ENCODE results near the gene CRYGN. TPM values are rescaled to one million over a fixed set of nuclear protein-coding genes. Genes with fewer than 3 reads are reported as not detected.

Gene CRYGN
- total and polyA plus RNA-seq, 2 experiments from 2014 or later: 0.59 to 1.5 TPM

- TF ChIP-seq CTCF (conservative IDR thresholded peaks at IDR 0.05; ENCODE audit: low read depth in 2 of 2): no peak
- no peak for TF ChIP-seq STAT1 (IDR thresholded peaks at IDR 0.05; ENCODE audit: unreplicated experiment)
- no peak for TF ChIP-seq NANOG (IDR thresholded peaks at IDR 0.05; ENCODE audit: borderline replicate concordance)
- TF ChIP-seq ZNF114 (CRISPR knock-in tag; IDR thresholded peaks at IDR 0.05): no peak
- TF ChIP-seq ZNF331 (CRISPR knock-in tag; IDR thresholded peaks at IDR 0.05; ENCODE audit: low read depth): no peak
Measured at GRCh38 chr7:151386301-151387160, 53.4 kb downstream of the CRYGN start (continued).

- H3K4me3 ChIP-seq: no peak overlapping the region
- peaks cover 12% of the 10 kb centered on the region; the same call in 1 of the 2 replicates for H3F3A ChIP-seq (replicated peaks; ENCODE audit: low read depth)
- H3K27ac Mint-ChIP-seq: no peak overlapping the region
- peaks cover 22% of the 10 kb centered on the region for H3K27me3 Mint-ChIP-seq (ENCODE audit: insufficient read depth, low read depth, poor library complexity)
- ATAC-seq (no peak), DNase-seq (ENCODE audit: low spot score) (no peak)
- H3K4me2 ChIP-seq: no peak overlapping the region
- no peaks in the 10 kb centered on the region; the same call in 1 of the 2 replicates for H3K36me3 ChIP-seq (ENCODE audit: insufficient read depth)
- no peaks in the 10 kb centered on the region for H3K9me2 ChIP-seq (ENCODE audit: insufficient read depth)
- H3K4me1 Mint-ChIP-seq: peaks cover 16% of the 10 kb centered on the region
- H2AFZ ChIP-seq: no peak overlapping the region
- H3K79me2 ChIP-seq (replicated peaks; ENCODE audit: insufficient read depth): no peaks in the 10 kb centered on the region
- no peak overlapping the region for H3K27ac ChIP-seq (ENCODE audit: low read depth)
- H3K4me3 Mint-ChIP-seq: no peak overlapping the region
- H3K36me3 Mint-ChIP-seq (ENCODE audit: low read depth): no peaks in the 10 kb centered on the region; the same call in 2 of the 3 replicates
- no peaks in the 10 kb centered on the region for H3K9me3 Mint-ChIP-seq
- no peaks in the 10 kb centered on the region for H4K20me1 ChIP-seq (replicated peaks; ENCODE audit: insufficient read depth)
- H3K4me1 ChIP-seq (ENCODE audit: insufficient read depth): peaks cover 13% of the 10 kb centered on the region
- H3K27me3 ChIP-seq (ENCODE audit: insufficient read depth): peaks cover 26% of the 10 kb centered on the region
- no peak for TF ChIP-seq ETS1 (IDR thresholded peaks at IDR 0.05)
- TF ChIP-seq POLR2AphosphoS5 (IDR thresholded peaks at IDR 0.05; ENCODE audit: low read depth): no peak
- TF ChIP-seq ZNF114 (CRISPR knock-in tag; IDR thresholded peaks at IDR 0.05): no peak
- TF ChIP-seq STAT1 (IDR thresholded peaks at IDR 0.05; ENCODE audit: unreplicated experiment): no peak
- TF ChIP-seq CREB1 (CRISPR knock-in tag; IDR thresholded peaks at IDR 0.05; ENCODE audit: low read depth): no peak
- no peak for TF ChIP-seq ZNF462 (CRISPR knock-in tag; IDR thresholded peaks at IDR 0.05)
- TF ChIP-seq EZH2phosphoT487 (IDR thresholded peaks at IDR 0.05; ENCODE audit: unreplicated experiment): no peak
- TF ChIP-seq ZNF331 (CRISPR knock-in tag; IDR thresholded peaks at IDR 0.05; ENCODE audit: low read depth): no peak
- no peak for TF ChIP-seq CTCF (conservative IDR thresholded peaks at IDR 0.05; ENCODE audit: low read depth in 2 of 2)
Measured at GRCh38 chr7:151385626-151386300, 54.2 kb downstream of the CRYGN start.

All from GM23338 (cell line).